ENCODE data around the gene PLSCR1.
"Not testable (repeated sequence)": the region's sequence is repeated elsewhere in the genome, so short reads cannot be mapped to it uniquely, and the experiment has no call there.

The PLSCR1 gene

GRCh38 chr3:146550070-146550615 lies 5.7 kb upstream of the PLSCR1 start:
- DNase-seq (ENCODE audit: low spot score), result no peak

- DNase-seq (ENCODE audit: low spot score), result no peak
These were observed 2.9 kb upstream of the PLSCR1 start for GRCh38 chr3:146547235-146547835.

- no peak for DNase-seq (ENCODE audit: low spot score)
These were observed 2.1 kb upstream of the PLSCR1 start for GRCh38 chr3:146546366-146546965.

- DNase-seq (ENCODE audit: low spot score), result no peak
These were observed 622 bp upstream of the PLSCR1 start for GRCh38 chr3:146544929-146545528.

- DNase-seq (ENCODE audit: low spot score), result peak; percentile 47
These were observed 876 bp downstream of the PLSCR1 start for GRCh38 chr3:146543461-146544001.

- no peak for DNase-seq (ENCODE audit: low spot score)
These were observed 1.4 kb downstream of the PLSCR1 start for GRCh38 chr3:146542978-146543377.

GRCh38 chr3:146542179-146542578 lies 2.2 kb downstream of the PLSCR1 start:
- DNase-seq (ENCODE audit: low spot score), result no peak

- no peak for DNase-seq (ENCODE audit: low spot score)
These were observed 3.4 kb downstream of the PLSCR1 start for GRCh38 chr3:146540978-146541377.

- no peak for DNase-seq (ENCODE audit: low spot score)
These were observed 4.2 kb downstream of the PLSCR1 start for GRCh38 chr3:146540236-146540635.

- DNase-seq (ENCODE audit: low spot score), result no peak
These were observed 5.1 kb downstream of the PLSCR1 start for GRCh38 chr3:146539315-146539714.

- no peak for DNase-seq (ENCODE audit: low spot score)
These were observed 6.8 kb downstream of the PLSCR1 start for GRCh38 chr3:146537603-146538002.

- no peak for DNase-seq (ENCODE audit: low spot score)
These were observed 7.7 kb downstream of the PLSCR1 start for GRCh38 chr3:146536681-146537080.

- DNase-seq (ENCODE audit: low spot score), result no peak
These were observed 12.0 kb downstream of the PLSCR1 start for GRCh38 chr3:146532406-146532805.

- no peak for DNase-seq (ENCODE audit: low spot score)
These were observed 13.8 kb downstream of the PLSCR1 start for GRCh38 chr3:146530609-146531008.

GRCh38 chr3:146529021-146529420 lies 15.4 kb downstream of the PLSCR1 start:
- peak; percentile 69 for DNase-seq (ENCODE audit: low spot score)

GRCh38 chr3:146524961-146525360 lies 19.4 kb downstream of the PLSCR1 start:
- no peak for DNase-seq (ENCODE audit: low spot score)

- DNase-seq (ENCODE audit: low spot score), result no peak
These were observed 20.9 kb downstream of the PLSCR1 start for GRCh38 chr3:146523531-146523930.

GRCh38 chr3:146522174-146523158 lies 21.9 kb downstream of the PLSCR1 start:
- DNase-seq (ENCODE audit: low spot score), result not testable (repeated sequence)

GRCh38 chr3:146521394-146521793 lies 23.0 kb downstream of the PLSCR1 start:
- no peak for DNase-seq (ENCODE audit: low spot score)

GRCh38 chr3:146519810-146520209 lies 24.6 kb downstream of the PLSCR1 start:
- no peak for DNase-seq (ENCODE audit: low spot score)

- DNase-seq (ENCODE audit: low spot score), result no peak
These were observed 26.5 kb downstream of the PLSCR1 start for GRCh38 chr3:146517684-146518435.

Measured in hematopoietic multipotent progenitor cell treated with erythropoietin and hydrocortisone succinate and interleukin-3 and kit ligand, for 15 days (in vitro differentiated cells).